ENCODE data around the gene ATP1A3. TPM values are rescaled to one million over a fixed set of nuclear protein-coding genes. Genes with fewer than 3 reads are reported as not detected.

ATP1A3 gene
- total and polyA plus RNA-seq, 2 of the 13 experiments (the other 11 are each of a cell fraction or from before 2014, with no cell fraction given) = 0.01 to 0.04 TPM

GRCh38 chr19:41957838-41958366, 36.1 kb downstream of the ATP1A3 start (continued):
- TF ChIP-seq TCF12 (IDR thresholded peaks at IDR 0.05) = no peak
- no peak for TF ChIP-seq TCF12 (CRISPR knock-in tag; IDR thresholded peaks at IDR 0.05)
- no peak for TF ChIP-seq ZNF570 (CRISPR knock-in tag; IDR thresholded peaks at IDR 0.05; ENCODE audit: borderline replicate concordance)
- TF ChIP-seq TFDP1 (CRISPR knock-in tag; IDR thresholded peaks at IDR 0.05; ENCODE audit: borderline replicate concordance) = peak; percentile 64; the same call in 1 of the 2 replicates
- no peak for TF ChIP-seq ZBTB4 (CRISPR knock-in tag; IDR thresholded peaks at IDR 0.05; ENCODE audit: borderline replicate concordance)
- no peak for TF ChIP-seq KAT2B (IDR thresholded peaks at IDR 0.05; ENCODE audit: borderline replicate concordance, low read depth, low read length)
- 0 out of 2 replicates have a peak, but pooled peaks have one; percentile 34 for TF ChIP-seq GATAD2A (CRISPR knock-in tag; IDR thresholded peaks at IDR 0.05)
- peak; percentile 11; the same call in 1 of the 2 replicates for TF ChIP-seq MED1 (CRISPR knock-in tag; IDR thresholded peaks at IDR 0.05)
- 0 out of 2 replicates have a peak, but pooled peaks have one; percentile 13 for TF ChIP-seq CBX5 (CRISPR knock-in tag; IDR thresholded peaks at IDR 0.05; ENCODE audit: borderline replicate concordance)
- TF ChIP-seq PAWR (CRISPR knock-in tag; IDR thresholded peaks at IDR 0.05; ENCODE audit: borderline replicate concordance) = 0 out of 2 replicates have a peak, but pooled peaks have one; percentile 26
- no peak for TF ChIP-seq IRF1 (CRISPR knock-in tag; IDR thresholded peaks at IDR 0.05; ENCODE audit: low read depth)
- 0 out of 2 replicates have a peak, but pooled peaks have one; percentile 14 for TF ChIP-seq USF2 (IDR thresholded peaks at IDR 0.05; ENCODE audit: low read depth, low read length)
- TF ChIP-seq USF2 (CRISPR knock-in tag; IDR thresholded peaks at IDR 0.05; ENCODE audit: borderline replicate concordance) = no peak
- no peak for TF ChIP-seq ZNF121 (CRISPR knock-in tag; IDR thresholded peaks at IDR 0.05)
- TF ChIP-seq PITX1 (CRISPR knock-in tag; IDR thresholded peaks at IDR 0.05) = no peak
- no peak for TF ChIP-seq SNRNP70 (IDR thresholded peaks at IDR 0.05; ENCODE audit: low read depth, low read length)
- TF ChIP-seq HNF1B (CRISPR knock-in tag; IDR thresholded peaks at IDR 0.05) = no peak
- TF ChIP-seq ZNF770 (CRISPR knock-in tag; IDR thresholded peaks at IDR 0.05) = no peak

Measured in HepG2 (cell line).